ENCODE measurements around the gene STX5.
"Not testable (repeated sequence)": the region's sequence is repeated elsewhere in the genome, so short reads cannot be mapped to it uniquely, and the experiment has no call there.

The STX5 gene

DNA sequence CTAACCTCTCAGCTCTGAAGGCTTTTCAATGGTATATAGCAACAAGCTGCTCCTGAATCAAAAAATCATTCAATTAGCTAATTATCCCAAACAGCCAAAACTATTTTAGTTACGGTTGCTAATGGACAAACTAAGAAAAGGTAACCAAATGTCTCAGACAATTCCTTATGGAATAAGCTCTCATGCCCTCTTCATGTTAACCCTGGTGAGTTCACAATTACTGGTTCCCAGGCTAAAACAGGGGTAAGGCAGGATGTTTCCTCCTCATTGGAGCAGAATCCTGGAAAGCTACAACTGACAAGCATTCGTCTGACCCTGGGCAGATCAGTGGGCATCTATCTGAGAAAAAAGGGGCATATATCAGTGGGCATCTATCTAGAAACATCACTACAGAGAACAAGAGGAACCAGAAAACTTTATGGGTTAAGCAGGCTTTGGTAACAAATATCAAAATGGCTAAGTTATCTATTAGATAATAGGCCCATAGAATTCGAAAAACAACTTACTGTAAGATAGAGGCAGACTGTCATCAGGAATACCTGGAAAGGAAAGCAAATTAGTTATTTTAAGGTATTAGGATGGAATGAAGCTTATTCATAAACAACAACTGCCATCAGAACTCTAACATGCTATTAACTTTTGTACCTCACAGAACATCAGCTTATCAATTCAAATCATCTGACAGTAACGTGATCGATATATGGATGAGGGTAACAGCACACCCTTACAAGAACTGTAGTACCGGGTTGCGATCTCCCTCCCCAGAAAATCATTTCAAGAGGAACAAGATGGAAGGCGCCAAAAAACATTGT is 22.4 kb upstream of the STX5 start:
- no peak for DNase-seq

DNA sequence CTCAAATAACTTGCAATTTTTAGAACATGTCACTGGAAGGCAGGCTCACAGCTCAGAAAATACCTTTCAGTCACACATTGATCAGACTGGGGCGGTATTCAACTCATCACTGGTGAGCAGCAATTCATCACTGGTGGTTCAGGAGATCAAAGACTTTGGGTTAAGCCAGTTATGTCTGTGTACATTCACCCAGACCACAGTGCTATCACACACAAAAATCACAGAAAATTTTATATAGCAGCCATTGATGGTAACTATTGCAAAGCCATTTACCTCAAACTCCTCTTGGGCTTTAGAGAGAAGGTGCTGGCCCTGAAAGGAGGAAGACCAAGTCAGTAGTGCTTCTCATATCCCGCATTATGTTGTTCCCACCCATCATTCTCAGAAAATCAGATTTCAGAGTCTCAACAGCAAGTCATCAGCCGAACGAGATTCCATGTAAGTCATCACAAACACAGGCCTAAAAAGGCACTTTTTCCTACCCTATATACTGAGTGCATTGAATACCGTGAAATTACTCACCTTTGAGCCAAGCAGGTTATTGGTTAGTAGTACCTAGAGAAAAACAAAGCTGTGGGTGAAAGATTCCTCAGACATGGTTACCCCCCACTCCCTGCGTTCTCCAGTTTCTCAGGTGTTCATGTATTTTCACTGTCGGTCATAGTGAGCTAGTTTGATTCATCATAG is 21.6 kb upstream of the STX5 start:
- DNase-seq: no peak

DNA sequence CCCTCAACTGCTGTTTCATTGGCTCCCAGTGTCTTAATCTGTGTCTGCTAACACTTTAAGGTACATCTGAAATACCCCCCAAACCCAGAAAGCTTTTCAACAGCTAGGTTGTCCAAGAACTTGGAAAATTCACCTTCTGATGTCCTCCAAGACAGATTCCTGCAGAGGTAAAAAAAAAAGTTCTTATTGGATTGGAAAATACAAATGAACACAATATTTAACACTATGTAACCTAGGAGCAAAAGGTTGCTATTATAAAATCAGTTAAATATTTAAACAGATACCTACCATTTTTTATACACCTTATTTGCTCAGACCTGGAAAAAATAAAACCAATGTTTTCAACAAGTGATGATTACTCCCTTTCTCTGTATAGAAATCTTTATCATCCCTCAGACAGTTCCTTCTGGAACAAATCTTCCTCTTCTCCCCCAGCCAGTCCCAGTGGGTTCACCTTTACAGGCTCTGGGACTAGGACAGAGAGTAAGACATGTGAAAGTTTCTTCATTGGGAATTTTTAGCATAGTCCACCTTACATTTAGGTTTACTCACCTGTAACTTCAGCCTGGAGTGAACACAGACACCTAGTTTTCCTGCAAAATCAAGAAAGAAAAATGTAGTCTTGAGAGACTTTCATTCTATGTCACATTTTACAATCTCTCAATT is 20.8 kb upstream of the STX5 start:
- no peak for DNase-seq

DNA sequence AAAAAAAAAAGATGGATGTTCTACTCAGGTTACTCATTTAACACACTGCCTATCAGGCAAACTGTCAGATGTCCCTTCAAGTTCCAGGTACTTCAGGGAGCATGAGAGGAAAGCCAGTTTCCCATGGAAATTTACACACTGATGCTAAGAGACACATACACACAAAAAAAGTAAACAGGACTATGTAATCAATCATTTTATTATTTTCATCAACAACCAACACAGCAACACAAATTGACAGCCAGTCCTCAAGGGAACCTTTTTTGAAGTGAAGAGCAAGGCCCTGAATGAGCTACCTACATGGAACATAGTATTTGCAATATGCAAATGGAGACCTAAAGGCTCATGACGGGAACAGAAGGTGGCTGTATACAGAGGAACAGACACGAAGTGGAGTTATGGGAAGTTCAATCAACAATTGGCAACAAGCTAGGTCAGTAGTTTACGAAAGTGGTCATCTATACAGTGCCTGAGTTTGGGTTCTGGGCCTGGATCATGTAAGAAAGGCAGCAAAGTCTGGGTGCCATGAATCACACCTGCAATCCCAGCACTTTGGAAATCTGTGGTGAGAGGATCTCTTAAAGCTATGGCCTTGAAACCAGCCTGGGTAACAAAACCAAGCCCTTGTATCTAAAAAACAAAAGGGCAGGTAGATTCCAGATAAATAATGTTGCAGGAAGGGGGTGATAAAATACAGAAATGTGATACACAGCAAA is 20.1 kb upstream of the STX5 start:
- no peak for DNase-seq

DNA sequence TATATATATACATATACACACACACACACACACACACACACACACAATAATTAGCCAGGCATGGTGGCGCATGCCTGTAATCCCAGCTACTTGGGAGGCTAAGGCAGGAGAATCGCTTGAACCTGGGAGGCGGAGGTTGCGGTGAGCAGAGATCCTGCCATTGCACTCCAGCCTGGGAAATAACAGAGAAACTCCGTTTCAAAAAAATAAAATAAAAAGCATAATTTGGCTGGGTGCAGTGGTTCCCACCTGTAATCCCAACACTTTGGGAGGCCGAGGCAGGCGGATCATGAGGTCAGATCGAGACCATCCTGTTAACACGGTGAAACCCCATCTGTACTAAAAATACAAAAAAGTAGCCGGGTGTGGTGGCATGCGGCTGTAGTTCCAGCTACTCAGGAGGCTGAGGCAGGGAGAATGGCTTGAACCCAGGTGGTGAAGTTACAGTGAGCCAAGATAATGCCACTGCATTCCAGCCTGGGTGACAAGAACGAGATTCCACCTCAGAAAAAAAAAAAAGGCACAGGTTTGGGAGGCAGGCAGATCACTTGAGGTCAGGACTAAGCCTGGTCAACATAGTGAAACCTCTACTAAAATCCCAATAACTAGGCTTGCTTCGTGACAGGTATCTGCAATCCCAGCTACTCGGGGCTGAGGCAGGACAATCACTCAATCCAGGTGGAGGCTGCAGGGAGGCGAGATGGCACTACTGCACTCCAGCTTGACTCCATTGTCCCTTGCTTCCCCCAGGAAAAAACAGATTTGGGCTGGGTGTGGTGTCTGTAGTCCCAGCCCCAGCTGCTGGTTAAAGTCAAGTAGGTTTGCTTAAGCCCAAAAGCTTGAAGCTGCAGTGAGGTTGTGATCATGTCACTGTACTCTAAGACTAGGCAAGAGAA is 19.3 kb upstream of the STX5 start:
- DNase-seq: no peak

DNA sequence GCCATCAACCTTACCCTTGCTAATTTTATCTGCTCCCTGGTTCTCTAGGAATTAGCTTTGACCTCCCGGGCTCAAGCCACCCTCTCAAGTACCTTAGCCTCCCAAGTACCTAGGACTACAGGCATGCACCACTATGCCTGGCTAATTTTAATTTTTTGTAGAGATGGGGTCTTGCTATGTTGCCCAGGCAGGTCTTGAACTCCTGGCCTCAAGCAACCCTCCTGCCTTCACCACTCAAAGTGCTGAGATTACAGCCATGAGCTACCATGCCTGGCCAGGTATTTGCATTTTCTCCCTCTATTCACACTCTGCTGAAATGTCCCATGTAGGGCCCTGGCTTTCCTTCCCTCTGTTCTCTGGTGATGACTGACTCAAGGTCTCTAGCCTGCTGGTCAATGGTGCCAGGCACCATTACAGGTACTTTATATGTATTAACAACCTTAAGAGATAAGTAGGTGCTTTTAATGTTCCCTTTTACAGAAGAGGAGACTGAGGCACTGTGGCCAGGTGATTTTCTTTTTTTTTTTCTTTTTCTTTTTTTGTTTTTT is 16.0 kb upstream of the STX5 start:
- no peak for DNase-seq

DNA sequence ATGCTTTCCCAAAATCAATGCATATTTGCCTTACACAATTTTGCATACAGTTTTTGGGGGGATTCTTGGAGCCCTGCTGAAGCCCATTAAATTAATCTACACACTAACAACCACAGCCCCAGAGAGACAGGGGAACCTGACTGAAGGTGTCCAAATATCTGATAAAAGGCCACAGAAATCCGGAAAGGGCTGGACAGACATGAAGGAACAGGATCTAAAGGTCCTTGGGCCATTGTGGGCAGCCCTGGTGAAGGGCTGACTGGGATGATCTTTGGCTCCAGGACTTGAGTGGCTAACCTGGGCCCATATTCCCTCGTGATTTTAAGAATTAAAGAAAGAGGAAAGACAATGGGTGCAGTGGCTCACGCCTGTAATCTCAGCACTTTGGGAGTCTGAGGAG is 14.3 kb upstream of the STX5 start:
- DNase-seq: no peak

DNA sequence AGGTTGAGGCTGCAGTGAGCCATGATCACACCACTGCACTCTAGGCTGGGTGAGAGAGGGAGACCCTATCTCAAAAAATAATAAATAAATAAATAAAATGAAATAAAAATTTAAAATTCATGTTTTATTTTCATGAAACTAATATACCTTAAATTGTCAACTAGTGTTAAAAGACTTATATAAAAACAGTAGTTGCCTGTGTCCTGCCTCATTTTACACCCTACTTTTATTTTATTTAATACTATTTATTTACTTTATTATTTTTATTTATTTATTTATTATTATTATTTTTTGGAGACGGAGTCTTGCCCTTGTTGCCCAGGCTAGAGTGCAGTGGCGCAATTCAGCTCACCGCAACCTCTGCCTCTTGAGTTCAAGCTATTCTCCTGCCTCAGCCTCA is 12.3 kb upstream of the STX5 start:
- DNase-seq: no peak

DNA sequence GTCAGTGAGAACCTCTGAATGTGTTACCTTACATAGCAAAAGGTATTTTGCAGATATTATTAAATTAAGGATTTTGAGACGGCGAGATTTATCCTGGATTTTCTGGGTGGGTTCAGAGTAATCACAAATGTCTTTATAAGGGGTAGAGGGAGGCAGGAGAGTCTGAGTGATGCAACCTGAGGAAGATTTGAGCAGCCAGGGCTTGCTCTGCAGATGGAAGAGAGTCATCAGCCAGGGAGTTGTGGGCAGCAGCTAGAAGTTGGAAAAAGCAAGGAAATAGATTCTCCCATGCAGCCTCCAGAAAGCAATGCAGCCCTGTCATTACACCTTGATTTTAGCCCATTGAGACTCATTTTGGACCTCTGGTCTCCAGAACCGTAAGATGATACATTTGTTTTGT is 11.6 kb upstream of the STX5 start:
- no peak for DNase-seq

DNA sequence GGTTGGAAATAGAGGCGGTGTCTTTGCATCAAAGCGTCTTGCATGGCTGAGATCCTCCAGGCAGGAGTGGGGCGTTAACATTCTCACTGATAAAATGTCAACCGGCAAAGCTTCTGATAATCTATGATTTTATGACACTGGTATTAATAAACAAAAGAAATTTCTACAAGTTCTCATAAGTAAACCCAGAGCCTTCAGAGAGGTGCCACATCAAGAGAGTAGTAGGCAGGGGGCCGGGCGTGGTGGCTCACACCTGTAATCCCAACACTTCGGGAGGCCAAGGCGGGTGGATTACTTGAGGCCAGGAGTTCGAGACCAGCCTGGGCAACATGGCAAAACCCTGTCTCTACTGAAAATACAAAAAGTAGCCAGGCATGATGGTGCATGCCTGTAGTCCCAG is 11.0 kb upstream of the STX5 start:
- not testable (repeated sequence) for DNase-seq

DNA sequence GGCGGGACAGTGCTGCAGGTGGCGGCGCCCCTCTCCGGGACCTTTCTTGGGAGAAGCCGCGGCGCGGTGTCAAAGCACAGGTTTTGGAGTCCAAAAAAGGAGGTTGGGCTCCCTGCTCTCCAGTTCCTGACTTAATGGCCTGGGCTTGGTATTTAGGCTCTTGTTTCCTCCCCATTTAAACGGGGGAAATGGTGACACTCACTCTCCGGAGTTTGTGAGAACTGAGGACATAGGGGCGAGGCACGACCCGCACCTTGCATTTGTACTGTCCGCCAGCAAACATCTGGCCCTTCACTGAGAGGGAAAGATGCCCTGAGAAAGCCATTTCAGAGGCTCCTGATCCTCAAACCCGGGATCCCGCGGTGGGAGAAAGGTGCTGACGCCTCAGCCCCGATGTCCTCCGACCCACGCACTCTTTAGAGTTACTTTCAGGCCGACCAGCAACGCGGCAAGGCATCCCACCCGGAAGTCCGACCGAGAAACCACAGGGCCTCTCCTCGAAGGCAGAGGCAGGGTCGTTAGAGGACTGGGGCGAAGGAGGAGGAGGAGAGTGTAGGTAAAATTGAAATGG is 10.4 kb upstream of the STX5 start:
- DNase-seq: no peak

DNA sequence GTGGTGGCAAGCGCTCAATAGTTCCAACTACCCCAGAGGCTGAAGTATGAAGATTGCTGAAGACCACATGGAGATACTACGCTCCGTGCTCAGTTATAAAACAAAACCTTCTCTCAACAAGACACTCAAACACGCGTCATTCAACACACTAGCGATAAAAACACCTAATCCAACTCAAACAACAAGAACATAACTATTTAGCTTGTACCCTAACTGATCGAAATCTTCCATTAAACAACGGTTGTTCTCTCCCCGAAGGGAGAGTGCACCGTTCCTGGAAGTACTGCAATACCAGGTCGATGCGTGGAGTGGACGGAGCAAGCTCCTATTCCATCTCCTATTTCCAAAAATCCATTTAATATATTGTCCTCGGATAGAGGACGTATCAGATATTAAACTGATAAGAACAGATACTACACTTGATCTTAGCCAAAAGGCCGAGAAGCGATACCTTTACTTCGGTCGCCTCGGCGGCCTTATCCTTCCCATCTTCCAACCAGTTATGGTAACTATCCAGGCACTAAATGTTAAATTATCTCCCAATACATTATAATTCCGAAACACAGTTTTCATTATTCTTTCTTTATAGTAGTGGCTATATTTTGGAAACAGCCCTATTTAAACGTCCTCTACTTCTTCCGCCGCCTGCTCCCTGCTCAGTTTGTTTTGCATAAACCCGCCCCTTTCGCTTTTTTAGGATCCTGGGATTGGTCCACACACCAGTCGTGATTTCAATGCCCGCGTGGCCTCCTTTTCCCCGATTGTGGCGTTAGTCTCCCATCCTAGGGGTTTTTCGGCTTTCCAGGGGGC is 9.7 kb upstream of the STX5 start:
- peak; percentile 98 for DNase-seq

DNA sequence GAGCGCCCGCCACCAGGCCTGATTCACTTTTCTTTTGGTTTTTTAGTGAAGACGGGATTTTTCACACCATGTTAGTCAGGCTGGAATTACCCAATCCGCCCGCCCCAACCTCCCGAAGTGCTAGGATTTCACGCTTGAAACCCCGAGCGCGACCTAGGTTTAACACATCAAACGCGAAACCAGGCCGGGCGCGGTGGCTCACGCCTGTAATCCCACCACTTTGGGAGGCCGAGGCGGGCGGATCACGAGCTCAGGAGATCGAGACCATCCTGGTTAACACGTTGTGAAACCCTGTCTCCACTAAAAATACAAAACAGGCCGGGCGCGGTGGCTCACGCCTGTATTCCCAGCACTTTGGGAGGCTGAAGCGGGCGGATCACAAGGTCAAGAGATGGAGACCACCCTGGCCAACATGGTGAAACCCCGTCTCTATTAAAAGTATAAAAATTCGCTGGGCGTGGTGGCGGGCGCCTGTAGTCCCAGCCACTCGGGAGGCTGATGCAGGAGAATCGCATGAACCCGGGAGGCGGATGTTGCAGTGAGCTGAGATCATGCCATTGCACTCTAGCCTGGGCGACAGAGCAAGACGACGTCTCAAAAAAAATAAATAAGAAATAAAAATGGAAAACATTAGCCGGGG is 9.0 kb upstream of the STX5 start:
- not testable (repeated sequence) for DNase-seq

DNA sequence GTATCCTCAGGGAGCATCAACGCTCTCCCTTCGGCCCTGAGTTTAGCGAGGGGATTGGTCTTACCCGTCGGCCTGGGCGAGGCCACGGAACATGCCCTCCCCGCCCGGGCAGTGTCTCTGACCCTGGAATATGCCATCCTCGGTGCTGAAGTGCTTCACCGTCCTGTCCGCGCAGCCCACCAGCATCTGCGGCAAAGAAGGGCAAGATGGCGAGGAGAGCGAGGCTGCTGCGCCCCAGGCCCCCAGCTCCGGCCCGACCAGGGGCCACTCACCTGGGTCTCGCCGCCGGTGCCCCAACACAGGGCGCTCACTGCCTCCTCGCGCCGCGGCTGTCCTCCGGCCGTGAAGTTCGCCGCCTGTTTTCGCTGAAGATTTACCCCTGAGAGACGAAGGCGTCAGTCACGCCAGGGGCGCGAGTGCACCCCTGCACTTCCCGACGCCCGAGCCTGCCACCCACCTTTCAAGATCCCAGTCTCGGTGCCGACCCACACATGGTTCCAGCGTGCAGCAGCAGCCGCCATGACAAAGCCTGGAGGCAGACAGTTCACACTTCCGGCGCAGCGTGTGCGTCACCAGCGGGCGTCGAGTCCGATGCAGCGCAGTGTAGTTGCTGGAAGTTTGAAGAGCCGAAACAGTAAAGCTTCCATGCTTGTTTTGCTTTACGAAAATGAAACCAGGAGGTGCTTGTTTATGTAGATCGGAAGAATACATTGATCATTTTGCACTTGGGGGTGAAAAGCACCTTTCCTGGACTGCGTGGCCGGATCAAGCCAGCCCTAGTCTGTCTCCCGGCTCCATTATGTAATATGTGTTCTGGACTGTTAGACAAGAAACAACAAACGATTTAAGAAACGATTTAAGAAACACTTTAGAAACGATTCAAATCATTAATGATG is 7.4 kb upstream of the STX5 start, which contains the start of gene WDR74:
Gene WDR74, minus strand, starts transcription at position 541 of the 896 bp plus-strand sequence. Its CDS starts 20 bp downstream, at position 521.
- DNase-seq: peak; percentile 84

DNA sequence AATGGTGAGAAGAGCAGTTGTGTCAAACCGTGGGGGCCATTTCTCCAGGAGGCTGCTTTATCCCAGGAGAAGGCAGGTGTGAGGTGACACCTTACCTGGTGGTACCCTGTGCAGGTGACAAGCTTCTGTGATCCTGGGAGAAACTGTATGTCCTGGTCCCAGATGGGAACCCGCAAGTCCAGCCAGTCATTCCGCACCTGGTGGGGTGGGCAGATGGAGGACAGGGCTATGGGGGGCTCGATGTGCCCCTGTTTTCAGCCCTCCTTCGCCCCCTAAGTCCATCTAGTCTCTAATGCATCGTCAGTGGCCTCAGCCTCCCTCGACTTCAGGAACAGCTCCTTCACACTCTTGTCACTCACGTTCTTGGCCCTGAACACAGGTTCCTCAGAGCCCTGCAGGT is 3.5 kb upstream of the STX5 start:
- DNase-seq: no peak

DNA sequence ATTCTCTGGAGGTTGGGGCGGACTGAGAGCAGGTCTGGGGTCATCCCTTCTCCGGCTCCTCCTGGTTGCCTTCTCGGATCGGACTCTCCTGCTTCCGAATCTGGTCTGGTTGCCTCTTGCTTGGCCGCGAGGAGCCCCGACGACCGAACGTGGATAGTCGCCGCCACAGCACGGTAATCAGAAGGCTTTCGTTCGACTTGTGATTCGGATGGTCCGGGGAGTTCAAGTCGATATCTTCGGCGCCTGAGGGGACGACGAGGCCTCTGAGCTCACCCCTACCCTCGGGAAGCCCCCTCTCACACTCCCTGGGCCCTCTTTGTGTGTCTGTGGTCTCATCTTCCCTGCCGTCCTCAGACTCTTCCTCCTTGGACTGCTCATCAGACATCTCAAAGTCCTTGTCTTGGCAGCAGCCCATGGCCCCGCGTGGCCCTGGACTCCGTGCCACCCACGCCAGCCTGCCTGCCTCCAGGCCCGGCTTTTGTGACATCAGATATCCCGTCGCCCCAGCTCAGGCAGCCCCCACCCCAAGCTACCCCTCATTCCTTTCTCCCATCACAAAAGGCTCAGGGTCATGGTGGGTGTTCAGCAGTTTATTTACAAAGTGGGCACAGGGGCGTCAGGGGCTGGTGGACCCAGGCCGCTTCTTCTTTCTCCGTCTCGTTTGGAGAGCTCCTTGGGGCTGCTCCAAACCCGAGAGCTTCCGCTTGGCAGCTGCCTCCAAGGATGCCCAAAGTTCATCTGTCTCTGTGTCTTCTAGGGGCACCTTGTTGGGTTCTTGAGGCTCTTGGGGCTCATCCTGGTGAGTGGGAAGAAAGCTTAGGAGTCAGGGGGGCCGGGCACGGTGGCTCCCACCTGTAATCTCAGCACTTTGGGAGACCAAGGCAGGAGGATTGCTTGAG is 734 bp upstream of the STX5 start, which contains the start of gene TEX54:
Gene TEX54, minus strand, starts transcription at position 506 of the 899 bp plus-strand sequence.
- peak; percentile 48 for DNase-seq

DNA sequence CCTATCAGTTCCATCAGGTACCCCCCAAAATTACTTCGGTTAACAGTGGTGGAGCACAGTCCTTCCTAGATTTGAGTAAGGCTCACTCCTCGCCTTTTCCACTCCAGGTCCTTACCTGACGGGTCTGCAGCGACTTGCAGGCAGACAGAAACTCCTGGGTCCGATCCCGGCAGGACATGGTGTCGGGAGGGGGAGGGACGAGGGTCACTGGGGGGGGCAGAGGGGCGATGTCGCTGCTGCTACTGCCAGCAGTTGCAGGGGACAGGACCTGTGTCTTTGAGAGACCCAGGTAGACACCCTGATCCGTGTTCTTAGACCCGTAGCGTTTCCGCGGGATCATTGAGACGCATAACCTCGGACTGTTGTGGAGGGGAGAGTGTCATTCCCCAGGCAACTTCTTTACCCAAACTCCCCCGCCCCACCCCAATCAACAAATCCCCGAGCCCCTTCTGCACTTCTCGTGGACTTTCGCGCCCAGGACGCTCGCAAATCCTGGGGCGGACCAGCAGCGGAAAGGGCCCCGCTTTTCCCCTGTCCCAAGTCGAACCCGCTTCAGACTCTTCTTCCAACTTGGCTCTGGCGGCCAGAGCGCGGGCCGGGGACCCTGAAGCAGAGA is 839 bp downstream of the STX5 start:
- no peak for DNase-seq
